Stimulated activated CD8-positive, alpha-beta memory T cell treated with anti-CD3 and anti-CD28 coated beads, Interleukin-15, amount 100 ng/mL, for 48 hours (primary cell): ENCODE measurements around the gene RBL2.
"Not testable (repeated sequence)": the region's sequence is repeated elsewhere in the genome, so short reads cannot be mapped to it uniquely, and the experiment has no call there.

ENCODE experiments used
- DNase-seq, 2 donors: peaks; one replicate each; pipeline ENCODE4 v3.0.0-alpha.2; 2020; ENCODE audit warnings: low read depth in 2 of 2

RBL2 gene

DNA sequence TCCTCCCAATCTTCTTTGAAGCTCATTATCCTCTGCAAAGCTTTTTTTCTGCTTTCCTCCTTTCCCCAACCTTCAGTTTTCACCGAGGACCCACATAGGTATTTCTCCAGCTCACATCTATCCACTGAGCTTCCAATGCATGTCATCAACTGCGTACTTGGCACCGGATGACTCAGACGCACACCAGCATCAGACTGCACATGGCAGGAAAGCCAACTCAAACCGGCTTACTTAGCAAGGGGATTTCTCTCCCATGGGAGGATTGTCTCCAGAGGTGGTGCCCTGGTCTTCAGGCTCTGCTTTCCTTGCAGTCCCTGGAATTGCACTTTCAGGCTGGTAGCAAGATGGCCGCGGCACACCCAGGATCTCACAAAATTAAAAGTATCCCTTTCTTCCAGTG lies 70.4 kb downstream of the RBL2 start:
- DNase-seq: no peak

DNA sequence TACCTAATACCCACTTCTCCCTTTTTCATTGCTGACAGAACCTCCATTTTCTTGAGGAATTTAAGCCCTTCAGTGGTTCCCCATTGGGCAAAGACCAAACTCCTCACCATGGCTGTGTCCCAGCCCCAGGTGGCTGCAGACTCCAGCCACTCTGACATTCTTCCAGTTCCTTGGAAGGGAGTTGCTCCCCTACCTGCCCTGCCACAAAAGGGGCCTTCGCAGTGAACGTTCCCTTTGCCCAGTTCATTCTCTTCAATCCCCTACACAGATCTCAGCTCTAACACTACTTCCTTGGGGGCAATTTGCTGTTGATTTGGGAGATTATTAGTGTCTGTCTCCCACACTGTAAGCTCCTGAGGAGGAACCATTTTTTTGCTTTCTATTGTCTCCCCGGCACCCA lies 72.0 kb downstream of the RBL2 start:
- DNase-seq: no peak

DNA sequence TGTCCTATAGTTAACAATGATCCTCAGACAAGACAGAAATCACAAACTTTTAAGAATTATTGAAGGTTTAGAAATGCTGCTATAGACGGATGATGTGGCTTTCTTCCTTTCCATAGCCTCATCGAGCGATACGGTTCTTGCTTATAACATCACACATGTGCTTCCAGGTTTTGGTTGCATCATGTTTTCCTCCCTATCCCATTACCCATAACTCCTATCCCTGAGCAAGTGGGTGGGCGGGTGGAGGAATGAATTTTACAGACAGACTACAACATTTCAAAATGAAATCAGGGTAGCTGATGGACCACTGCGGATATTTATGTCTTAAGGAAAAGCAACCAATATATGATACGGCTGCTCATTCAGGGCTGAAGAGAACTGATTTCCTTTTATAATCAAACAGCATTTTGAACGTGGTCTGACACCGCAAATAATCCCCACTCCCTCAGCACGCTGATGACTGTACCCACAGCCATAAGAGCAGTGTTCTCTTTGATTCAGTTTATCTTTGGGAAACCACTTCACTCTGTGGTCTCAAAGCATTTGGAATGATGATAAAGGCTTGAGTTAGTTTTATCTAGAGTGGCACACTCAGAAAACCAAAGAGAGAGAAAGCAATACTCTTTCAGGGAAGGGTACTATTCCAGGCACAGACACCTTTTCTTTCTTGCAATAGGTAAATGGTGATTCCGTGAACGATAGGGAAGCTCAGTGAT lies 73.4 kb downstream of the RBL2 start:
- no peak for DNase-seq

DNA sequence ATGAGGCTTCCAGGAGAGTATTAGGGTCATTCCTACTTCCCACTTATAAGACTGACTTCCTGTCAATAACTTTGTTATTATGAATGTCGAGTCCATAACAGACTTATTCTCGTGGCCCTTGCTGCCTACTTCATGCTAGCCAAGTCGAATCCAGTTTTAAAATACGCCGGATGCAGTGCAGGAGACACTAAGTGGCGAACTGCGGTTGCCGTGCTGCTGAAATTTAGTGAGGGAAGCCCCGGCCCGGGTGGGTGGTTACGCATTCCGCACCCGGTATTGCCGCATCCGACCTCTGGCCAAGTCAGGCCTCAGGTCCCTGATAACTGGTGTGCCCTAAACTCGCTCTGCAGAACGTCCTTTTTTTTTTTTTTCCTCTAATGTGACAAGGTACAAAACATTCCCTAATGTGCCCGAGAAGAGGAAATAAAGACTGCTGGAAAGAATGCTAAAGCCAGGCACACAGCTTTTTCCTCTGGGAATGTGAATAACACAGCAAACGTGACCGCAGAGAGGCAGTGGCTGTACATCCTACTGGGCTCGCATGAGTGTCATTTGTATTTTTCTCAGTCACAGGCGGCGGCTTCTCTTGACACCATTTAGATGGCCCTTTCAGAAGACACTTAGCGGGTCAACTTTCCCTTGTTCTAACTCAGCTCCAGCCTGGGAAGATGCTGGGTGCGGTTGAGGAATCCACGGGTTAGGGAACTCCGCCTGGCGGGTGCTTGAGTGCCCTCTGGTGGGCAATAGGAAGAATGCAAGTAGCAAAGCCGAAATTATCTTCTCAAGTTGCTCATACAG lies 75.8 kb downstream of the RBL2 start:
- no peak for DNase-seq

DNA sequence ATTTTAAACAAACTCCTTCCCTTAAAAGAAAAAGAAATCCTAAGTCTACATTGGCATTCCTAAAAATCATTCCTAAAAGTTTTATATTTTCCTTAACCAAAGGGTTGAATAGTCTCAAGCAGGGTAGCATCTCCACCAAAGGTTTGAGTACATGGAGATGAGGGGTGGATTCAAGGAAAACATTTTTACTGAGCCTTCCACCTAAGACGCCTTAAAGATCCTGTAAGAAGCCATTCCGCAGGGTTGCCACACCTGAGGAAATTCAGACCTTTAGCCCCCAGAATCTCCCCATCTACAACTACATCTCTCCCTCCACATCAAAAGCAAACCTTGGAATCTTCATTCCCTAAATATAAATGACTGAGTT lies 76.4 kb downstream of the RBL2 start:
- no peak for DNase-seq

DNA sequence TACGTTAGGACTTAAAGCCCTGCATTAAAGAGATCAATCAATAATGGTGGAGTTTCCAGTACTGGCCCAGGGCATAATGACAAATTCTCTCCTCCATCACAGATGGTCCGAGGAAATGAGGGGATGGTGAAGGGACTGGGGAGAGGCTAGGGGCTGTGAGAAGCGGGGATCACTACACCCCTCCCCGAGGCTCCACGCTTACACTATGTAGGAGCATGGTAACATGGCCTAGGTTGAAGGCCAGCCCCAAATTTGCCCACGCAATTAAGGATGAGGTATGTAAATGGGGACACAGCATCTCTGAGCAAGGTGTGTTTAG lies 76.8 kb downstream of the RBL2 start:
- DNase-seq: no peak

DNA sequence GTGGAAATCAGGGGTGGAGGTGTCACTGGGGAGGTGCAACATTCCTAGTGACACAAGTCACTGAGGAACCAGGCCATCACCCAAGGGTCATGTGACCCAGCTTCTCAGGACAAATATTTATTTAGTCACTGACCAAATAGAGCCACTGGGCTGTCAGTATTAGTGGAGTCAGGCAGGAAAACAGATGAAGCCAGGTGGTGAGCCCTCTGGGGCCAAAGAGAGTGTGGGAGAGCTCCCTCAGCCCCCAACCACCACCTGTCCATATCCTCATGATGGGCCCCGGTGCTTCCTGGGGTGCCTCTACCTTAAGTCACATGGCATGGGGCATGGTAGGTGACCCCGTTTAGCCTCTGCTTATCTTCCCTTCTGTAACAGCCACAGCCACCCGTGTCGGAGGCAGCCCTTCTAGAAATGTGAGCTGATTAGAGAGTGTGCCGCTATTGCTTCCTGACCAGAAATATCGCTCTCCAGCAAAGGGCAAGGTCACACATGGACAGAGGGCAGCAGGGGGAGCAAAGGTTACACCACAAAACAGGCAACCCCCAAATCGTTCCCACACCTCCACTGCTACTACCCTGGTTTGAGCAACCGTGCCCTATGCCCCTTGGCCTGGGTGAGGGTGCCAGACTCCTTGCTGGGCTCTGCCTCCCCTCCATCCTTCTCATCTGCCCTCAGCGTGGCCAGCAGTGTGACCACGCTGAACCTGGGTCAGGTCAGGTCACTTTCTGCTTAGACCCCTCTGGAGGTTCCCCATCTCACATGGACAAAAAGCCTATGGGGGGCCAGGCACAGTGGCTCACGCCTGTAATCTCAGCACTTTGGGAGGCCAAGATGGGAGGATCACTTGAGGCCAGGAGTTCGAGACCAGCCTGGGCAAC lies 77.4 kb downstream of the RBL2 start:
- no peak for DNase-seq

DNA sequence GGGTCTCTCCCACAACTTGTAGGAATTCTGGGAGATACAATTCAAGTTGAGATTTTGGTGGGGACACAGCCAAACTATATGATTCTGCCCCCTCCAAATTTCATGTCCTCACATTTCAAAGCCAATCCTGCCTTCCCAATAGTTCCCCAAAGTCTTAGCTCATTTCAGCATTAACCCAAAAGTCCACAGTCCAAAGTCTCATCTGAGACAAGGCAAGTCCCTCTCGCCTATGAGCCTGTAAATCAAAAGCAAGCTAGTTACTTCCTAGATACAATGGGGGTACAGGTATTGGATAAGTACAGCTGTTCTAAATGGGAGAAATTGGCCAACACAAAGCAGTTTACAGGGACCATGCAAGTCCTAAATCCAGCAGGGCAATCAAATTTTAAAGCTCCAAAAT lies 78.5 kb downstream of the RBL2 start:
- not testable (repeated sequence) for DNase-seq

DNA sequence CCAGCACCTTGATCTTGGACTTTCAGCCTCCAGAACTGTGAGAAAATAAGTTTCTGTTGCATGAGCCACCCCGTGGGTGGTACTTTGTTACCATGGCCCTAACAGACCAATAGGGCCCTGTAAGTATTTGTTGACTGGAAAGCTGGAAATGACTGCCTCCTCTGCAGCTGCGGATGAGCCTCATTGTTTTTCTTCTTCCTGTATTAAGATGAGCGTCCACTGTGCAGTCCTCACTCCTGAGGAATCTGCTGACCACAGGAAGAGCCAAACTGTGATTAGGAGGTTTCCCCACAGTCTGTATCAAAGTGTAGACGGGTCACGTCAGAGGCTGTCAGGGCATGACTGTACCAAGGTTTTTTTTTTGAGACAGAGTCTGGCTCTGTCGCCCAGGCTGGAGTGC lies 81.0 kb downstream of the RBL2 start:
- no peak for DNase-seq

DNA sequence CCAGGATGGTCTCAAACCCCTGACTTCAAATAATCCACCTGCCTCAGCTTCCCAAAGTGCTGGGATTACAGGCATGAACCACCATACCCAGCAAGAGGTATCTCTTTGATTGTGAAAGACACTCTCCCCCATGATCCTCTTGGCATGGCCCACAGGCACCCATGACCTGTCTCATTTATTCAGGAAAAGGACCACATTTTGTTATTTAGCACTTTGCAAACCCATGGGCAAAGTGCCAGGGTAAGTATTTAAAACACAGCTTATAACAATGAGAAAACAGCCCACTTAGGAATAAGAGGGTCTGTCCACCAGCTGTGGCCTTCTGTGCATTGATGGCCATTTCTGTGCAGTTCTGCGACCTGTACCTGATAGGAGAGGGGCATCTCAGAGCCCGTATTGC lies 81.5 kb downstream of the RBL2 start:
- DNase-seq: no peak

DNA sequence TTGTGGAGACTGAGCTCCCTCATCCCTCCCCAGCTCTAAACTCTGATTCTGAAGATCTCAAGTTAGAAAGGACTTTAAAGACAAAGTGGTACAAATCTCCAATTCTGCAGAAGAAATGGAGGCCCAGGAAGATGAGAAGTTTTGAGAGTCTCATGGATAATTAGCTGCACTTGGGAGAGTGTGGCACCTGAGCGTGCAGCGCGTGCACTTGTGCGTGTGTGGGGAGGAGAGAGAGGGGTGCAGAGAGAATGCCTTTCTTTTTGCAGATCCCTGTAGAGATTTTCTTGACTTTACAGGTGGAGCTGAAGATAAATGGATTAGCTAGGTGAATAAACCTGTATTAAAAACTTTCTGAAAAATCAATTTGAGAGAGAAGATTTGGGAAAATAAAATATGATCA lies 83.6 kb downstream of the RBL2 start:
- DNase-seq: no peak

DNA sequence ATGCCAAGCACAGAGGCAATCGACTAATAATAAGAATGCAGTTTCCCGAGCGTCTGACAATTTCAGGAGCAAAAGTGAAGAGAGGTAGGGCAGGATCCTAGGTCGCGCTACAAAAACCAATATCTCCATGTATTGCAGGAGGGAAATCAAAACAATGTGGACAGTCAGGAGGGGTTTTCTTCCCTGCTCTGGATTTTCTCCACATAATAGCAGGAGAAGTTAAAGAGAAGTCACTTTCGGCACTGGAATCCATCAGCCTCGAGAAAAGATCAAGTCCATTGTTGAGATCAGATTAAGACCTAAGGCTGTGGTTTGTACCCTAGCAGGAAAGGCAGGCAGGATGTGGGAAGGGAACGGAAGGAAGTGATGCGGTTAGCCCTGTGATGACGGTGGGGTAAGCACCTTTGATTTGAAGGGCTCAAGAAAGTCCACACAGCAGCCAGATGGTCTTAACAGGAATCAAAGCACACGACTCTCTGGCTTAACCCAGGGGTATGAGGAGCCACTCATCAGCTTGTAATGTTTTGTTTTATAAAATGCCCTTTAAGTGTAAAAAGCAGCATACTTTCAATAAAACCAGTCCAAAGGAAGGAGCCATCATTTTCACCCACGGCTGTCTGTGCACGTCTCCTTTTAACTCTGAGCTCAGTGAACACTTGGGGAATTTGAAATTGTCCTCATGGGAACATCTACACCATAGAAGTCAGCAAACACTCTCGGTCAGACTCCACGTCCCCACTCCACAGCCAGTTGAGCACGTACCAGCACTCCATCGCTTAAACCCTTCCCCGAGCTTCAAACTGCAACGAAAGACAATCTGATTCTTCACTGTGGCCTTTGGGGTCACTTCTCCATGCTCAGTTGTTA lies 84.5 kb downstream of the RBL2 start:
- peak; percentile 59 to 63 for DNase-seq

DNA sequence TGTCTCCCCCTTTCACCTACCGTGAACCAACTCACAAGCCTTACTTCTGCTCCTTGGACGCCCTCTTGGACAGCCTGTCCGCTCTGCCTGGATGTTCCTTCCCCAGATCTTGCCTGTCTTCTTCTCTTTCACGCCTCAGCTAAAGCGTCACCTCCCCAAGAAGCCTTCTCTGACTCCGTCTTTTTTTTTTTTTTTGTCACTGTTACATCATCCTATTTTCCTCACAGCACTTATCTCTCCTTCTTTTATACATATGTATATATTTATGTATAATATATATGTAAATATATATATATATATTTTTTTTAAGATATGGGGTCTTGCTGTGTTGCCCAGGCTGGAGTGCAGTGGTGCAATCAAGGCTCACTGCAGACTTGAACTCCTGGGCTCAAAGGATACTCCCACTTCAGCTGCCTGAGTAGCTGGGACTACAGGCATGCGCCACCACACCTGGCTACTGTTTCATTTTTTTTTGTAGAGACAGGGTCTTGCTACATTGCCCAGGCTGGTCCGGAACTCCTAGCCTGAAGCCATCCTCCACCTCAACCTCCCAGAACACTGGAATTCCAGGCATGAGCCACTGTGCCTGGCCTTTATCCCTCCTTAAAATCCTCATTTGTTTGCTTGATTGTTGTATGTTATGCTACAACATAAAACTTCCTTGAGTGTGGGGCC lies 85.3 kb downstream of the RBL2 start:
- no peak for DNase-seq

DNA sequence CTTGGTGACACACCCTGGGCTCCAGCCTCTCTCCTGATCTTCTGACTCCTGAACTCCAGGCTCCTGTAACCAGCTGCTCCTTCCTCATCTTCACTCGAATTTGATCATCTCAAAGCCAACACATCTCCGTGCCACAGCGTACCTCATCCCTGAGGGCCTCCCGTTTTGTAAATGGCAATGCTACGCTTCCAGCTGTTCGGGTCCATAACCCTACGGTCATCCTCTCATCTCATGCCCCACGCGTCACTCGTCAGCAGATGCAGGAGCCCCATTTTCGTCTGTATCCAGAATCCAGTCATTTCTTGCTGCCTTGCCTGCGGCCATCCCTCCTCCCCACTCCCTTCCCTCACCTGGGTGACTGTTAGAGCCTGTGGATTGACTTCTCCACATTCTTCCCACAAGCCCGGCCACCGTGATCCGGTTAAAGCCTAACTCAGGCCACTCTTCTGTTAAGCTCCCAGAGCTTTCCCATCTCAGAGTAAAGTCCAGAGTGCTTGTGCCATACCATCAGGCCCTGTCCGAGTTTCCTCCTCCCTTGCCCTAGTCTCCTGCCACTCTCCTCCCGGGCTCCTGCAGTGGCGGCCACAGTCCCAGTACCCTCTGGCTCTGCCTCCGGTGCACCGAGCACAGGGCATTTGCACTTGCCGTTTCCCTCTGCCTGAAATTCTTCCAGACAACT lies 89.0 kb downstream of the RBL2 start:
- DNase-seq: no peak

DNA sequence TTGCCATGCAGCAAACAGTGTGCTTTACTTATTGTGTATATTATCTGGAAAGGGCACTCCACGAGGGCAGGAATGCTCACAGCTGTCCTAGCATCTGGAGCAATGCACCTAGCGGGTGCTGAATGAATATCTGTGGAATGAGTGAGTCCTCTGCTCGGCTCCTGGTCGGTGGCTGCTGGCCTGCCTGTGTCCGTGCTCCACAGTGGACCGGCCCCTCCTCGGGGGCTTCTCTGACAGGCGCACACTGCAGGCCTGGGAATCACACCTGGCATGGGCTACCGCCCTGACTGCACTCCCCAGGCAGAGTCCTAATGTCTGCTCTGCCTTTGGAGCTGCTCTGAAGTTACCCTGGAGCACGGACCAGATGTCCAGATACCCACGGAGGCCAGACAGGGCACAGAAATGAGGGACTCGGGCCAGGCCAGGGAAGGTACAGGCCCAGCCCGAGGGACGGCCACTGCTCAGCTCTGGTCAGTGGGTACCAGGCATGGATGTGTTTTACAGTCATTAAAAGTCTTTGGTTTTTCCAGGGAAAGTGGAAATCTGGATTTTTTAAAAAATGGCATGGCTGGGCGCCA lies 89.8 kb downstream of the RBL2 start:
- no peak for DNase-seq

DNA sequence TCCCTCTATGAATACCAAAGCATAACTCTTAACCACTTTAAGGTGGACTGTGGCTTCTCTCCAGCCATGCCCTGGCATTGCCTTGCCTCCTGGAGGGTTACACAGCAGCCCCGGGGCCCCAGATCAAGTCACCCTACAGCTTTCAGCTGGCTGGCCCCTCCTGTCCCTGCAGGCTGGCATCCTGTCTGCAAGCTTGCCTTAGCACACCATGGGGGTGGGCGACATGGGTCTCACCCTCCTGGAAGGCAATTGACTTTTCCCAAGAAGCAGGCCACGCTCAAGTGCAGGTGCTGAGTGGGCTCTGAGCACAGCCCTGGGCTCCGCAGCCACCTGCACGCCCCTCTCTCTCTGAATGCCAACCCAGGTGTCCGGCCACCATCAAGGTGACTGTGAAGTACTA lies 94.5 kb downstream of the RBL2 start:
- no peak for DNase-seq

DNA sequence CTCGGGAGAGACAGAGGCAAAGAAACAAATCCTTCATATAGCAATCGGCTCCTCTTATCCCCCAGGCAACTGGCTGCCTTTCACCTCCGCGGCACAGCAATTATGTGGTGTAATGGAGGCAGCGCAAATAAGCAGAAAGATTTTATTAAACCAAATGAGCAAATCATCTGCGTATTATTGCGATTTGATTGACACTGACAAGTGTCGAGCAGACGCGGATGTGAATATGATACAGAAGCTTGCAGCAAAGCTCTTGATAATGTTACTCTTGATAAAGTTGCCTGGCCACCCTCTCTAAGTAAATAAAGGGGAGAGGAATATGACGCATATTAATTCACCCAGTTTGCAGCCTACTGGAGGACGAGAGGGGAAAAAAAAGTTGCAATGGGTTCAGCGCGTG lies 95.2 kb downstream of the RBL2 start:
- DNase-seq: no peak

DNA sequence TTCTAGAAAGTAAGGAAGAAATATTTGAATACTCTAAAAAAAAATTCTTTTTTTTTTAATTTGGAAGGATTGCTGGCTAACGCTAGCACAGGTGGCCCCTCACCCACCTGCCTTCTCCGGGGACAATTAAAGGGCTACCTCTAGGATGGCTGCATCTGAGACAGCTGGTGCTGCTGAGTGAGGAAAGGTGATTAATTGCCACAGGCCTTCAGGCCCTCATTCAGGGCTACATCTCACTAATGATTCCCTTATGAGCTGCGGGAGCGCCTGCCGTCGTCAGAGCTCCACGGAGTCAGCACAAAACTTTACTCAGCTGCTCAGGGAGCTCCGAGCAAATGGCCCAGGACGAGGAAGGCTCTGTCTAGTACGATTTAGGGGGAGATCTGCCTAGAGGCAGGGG lies 95.8 kb downstream of the RBL2 start:
- DNase-seq: no peak

DNA sequence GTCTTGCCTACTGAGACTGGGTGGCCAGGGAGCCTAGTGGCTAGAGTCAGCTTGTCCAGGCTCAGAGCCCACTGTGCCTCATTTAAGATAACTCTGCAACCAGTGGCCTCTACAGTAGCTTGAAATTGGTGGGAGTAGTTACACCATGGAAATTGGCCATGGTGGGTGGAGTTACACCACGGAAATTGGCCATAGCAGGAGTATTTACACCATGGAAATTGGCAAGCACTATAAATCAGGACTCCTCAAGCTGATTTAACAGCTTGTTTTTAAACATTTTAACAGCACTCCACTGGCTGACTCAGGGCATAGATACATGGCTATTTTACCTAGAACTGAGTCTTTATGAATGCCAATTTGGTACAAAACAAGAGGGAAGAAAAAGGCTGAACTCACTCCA lies 96.5 kb downstream of the RBL2 start:
- DNase-seq: no peak

DNA sequence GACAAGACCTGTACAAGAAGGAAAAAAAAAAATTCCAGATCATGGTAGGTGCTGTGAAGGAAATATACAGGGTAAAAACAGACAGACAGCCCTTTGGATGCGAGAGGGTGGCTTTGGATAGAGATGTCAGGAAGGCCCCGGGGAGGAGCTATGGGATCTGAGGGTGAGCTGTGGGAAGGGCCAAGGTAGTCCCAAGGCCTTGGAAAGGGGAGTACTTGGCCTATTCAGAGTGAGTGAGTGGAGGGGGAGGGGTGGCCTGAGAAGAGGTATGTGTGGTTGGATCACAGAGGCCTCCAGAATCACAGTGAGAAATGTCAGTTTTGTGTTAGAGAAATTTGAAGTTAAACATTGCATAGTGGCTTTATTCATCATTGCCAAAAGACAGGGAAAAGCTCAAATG lies 99.9 kb downstream of the RBL2 start:
- DNase-seq: no peak
